Calu3 (cell line): Measurements from ENCODE around the gene MRPL17. TPM values are rescaled to one million over a fixed set of nuclear protein-coding genes. Genes with fewer than 3 reads are reported as not detected.

ENCODE experiments used
- BruUV-seq: library from RNA; stranded (reverse); fragments of 400-500 nt; replicated peaks from 2 replicates; lab custom pipeline; 2021; lab: Mats Ljungman, UMichigan
- CTCF ChIA-PET: fragments of 300-600 bp; sonication (Branson Sonifier 250); formaldehyde crosslinking; loops from one replicate; lab custom pipeline; 2022; ENCODE audit warnings: antibody characterized with exemption; lab: Charles Lee
- DNase-seq: peaks from one replicate; pipeline ENCODE4 v3.0.0; 2022
- H3K27ac Mint-ChIP-seq: one replicate; pipeline ENCODE4 v1.8.0; 2022; ENCODE audit warnings: mixed read lengths; ENCODE audit not compliant: unreplicated experiment
- H3K27me3 Mint-ChIP-seq: one replicate; pipeline ENCODE4 v1.8.0; 2022; ENCODE audit warnings: mixed read lengths; ENCODE audit not compliant: unreplicated experiment
- H3K36me3 Mint-ChIP-seq: one replicate; pipeline ENCODE4 v1.8.0; 2022; ENCODE audit warnings: mild to moderate bottlenecking, moderate library complexity, mixed read lengths; ENCODE audit not compliant: insufficient read depth, unreplicated experiment
- H3K4me1 Mint-ChIP-seq: one replicate; pipeline ENCODE4 v1.8.0; 2022; ENCODE audit warnings: mild to moderate bottlenecking, low read depth, mixed read lengths; ENCODE audit not compliant: unreplicated experiment
- H3K4me3 Mint-ChIP-seq: one replicate; pipeline ENCODE4 v1.8.0; 2022; ENCODE audit warnings: mild to moderate bottlenecking, low read depth, moderate library complexity, mixed read lengths; ENCODE audit not compliant: unreplicated experiment
- H3K9me3 Mint-ChIP-seq: one replicate; pipeline ENCODE4 v1.8.0; 2022; ENCODE audit warnings: low read depth, mixed read lengths; ENCODE audit not compliant: unreplicated experiment
- CTCF ChIP-seq: fragments of 200-600 bp; IDR thresholded peaks from one replicate; pipeline ENCODE4 v1.8.0; 2022; ENCODE audit warnings: antibody characterized with exemption; ENCODE audit not compliant: unreplicated experiment
- intact Hi-C: fragments of 100-400 bp; cut with micrococcal nuclease; formaldehyde crosslinking; loops from one replicate; pipeline ENCODE4 v1.10.0; 2022; ENCODE audit not compliant: unreplicated experiment
- total RNA-seq: library from RNA; stranded (reverse); gene quantifications from 2 replicates; pipeline ENCODE4 v1.2.3, GENCODE V29; 2022

The MRPL17 gene
- total RNA-seq, 1 experiment from 2014 or later: 78.2 TPM

GRCh38 chr11:6634534-6634933, 48.6 kb downstream of the MRPL17 start:
- Mint-ChIP-seq H3K36me3 (peaks cover 5% of the 10 kb centered on the region), H3K27me3 (peaks cover 8% of the 10 kb centered on the region), H3K27ac (no peak overlapping the region), H3K9me3 (no peaks in the 10 kb centered on the region), H3K4me1 (no peaks in the 10 kb centered on the region), H3K4me3 (no peak overlapping the region)
- intact Hi-C loops: no loop called here
- no TSS peak for BruUV-seq
- CTCF ChIA-PET: interaction anchor here (1.7 kb wide), 1 partner anchor 15 kb away, joined by 4 read pairs; the partner anchor contains the start of gene TPP1
- TF ChIP-seq CTCF: no peak
- DNase-seq: no peak

GRCh38 chr11:6633422-6634408, 49.4 kb downstream of the MRPL17 start:
- no peak overlapping the region for H3K27ac Mint-ChIP-seq
- H3K4me3 Mint-ChIP-seq: no peak overlapping the region
- no peak for TF ChIP-seq CTCF
- H3K4me1 Mint-ChIP-seq: no peaks in the 10 kb centered on the region
- no peaks in the 10 kb centered on the region for H3K9me3 Mint-ChIP-seq
- peaks cover 5% of the 10 kb centered on the region for H3K36me3 Mint-ChIP-seq
- CTCF ChIA-PET: interaction anchor here (0.6 to 1.7 kb wide), 2 partner anchors 15 to 180 kb away, joined by 4 to 5 read pairs; partner anchors contain the start of gene TPP1
- DNase-seq: no peak
- intact Hi-C loops: no loop called here
- peaks cover 10% of the 10 kb centered on the region for H3K27me3 Mint-ChIP-seq
- BruUV-seq: no TSS peak

DNA sequence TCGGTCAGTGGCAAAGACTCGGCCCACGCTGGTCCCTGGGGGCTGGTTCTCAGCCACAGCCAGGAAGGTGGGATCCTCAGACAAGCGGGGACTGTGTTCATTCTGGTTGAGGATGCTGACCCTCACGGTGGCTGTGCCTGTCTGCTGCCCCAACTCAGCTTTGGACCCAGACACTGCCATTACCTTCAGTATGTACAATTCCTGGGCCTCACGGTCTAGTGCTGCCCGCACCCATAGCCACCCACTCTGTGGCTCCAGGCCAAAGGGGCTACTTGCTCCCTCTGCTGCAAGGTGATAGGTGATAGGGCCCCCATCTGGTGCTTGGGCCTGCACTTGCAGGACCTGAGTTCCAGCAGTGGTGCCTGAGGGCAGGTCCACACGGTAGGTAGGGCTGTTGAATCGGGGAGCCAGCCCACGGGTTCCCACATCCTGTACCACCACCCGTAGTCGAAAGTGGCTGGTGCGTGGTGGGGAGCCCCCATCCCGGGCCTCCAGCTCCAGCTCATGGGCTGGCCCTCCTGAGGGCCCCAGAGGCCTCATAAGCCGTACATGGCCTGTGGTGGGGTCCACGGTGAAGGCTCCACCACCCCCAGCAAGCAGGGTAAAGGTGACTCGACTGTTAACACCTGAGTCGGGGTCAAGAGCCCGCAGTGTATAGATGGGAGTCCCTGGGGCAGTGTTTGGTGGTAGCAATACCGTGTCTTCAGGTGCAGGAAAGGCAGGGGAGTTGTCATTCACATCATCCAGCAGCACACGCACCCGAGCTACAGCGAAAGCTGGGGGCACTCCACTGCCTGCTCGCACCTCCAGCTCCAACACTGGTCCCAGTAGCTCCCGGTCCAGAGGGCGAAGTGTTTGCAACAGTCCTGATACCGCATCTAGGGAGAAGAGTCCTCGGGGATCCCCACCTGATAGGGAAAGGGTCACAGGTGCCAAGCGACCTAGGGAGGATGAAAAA, 50.7 kb downstream of the MRPL17 start:
- H3K4me1 Mint-ChIP-seq: no peaks in the 10 kb centered on the region
- H3K36me3 Mint-ChIP-seq: peaks cover 5% of the 10 kb centered on the region
- no peak overlapping the region for H3K27ac Mint-ChIP-seq
- intact Hi-C loops: no loop called here
- DNase-seq: no peak
- TF ChIP-seq CTCF: no peak
- H3K9me3 Mint-ChIP-seq: no peaks in the 10 kb centered on the region
- BruUV-seq: no TSS peak
- peaks cover 23% of the 10 kb centered on the region for H3K27me3 Mint-ChIP-seq
- CTCF ChIA-PET: no interaction called here
- no peak overlapping the region for H3K4me3 Mint-ChIP-seq

DNA sequence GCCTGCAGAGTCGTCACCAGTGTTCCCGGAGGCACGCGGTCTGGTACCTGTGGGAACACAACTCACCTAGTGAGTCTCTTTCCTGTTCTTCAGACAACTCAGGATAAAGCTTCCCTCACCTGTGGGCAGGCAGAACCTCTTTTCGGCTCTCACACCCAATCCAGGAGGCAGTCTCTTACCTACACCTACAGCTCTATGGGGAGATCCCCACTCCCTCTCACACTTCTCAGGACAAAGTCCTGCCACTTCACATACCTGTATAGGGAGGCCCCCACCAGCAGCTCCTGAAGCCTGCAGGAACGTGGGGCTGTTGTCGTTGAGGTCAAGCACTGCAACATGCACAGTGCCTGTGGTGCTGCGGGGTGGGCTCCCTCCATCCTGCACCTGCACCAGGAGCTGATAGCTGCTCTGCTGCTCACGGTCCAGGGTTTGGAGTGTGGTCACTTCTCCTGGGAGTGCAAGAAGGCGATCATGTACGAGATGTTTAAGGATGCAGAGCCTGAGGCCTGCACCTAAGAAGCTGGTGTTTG, 51.7 kb downstream of the MRPL17 start:
- CTCF ChIA-PET: no interaction called here
- H3K27me3 Mint-ChIP-seq: peaks cover 32% of the 10 kb centered on the region
- no TSS peak for BruUV-seq
- no peaks in the 10 kb centered on the region for H3K9me3 Mint-ChIP-seq
- peaks cover 5% of the 10 kb centered on the region for H3K36me3 Mint-ChIP-seq
- H3K27ac Mint-ChIP-seq: no peak overlapping the region
- DNase-seq: no peak
- no peak for TF ChIP-seq CTCF
- intact Hi-C loops: no loop called here
- no peak overlapping the region for H3K4me3 Mint-ChIP-seq
- no peaks in the 10 kb centered on the region for H3K4me1 Mint-ChIP-seq
